ENCODE measurements around the gene RNF5. TPM values are rescaled to one million over a fixed set of nuclear protein-coding genes. Genes with fewer than 3 reads are reported as not detected.
"Not testable (repeated sequence)": the region's sequence is repeated elsewhere in the genome, so short reads cannot be mapped to it uniquely, and the experiment has no call there.

Gene RNF5
- total RNA-seq, 1 experiment from 2014 or later: 80.2 TPM

DNA sequence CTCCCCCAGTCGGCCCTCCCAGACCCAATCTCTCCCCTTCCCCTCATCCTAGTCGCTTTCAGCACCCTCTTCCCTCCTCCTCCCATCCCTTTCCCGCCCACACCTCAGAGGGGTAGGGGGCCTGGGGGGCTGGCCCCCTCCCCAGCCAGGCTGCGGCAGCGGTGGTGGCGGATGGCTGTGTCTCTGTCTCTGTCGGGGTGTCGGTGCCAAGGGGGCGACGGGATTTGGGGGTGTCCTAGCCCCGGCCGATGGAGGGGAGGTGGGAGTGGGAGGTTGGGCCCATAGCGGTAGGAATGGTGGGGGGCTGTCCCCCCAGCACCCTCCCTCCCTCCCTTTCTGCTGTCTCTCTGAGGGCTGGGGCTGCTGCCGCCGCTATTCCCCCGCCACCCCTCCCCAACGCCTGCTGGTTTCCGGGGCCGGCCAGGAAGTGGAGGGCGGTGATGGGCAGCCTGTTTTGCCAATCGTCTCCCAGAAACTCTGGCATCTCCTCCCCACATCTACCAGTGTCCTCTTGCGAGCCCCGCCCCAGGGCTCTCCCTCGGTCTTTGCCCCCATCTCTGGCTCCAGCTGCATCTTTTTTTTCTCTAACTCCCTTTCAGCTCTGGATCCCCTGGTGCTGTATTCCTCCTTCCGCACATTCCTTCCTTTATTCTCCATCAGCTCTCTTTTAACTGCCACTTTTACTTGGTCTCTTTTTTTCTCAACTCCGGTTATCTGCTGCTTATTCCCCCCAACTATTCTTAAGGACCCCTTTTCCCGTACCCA lies 2.3 kb upstream of the RNF5 start, which contains the start of gene AGPAT1:
TSS of gene AGPAT1 (minus strand) at position 374 of the 765 bp plus-strand sequence. CDS start 4,588 bp downstream, outside the sequence.
- peak; percentile 98 for DNase-seq (ENCODE audit: low read depth)

DNA sequence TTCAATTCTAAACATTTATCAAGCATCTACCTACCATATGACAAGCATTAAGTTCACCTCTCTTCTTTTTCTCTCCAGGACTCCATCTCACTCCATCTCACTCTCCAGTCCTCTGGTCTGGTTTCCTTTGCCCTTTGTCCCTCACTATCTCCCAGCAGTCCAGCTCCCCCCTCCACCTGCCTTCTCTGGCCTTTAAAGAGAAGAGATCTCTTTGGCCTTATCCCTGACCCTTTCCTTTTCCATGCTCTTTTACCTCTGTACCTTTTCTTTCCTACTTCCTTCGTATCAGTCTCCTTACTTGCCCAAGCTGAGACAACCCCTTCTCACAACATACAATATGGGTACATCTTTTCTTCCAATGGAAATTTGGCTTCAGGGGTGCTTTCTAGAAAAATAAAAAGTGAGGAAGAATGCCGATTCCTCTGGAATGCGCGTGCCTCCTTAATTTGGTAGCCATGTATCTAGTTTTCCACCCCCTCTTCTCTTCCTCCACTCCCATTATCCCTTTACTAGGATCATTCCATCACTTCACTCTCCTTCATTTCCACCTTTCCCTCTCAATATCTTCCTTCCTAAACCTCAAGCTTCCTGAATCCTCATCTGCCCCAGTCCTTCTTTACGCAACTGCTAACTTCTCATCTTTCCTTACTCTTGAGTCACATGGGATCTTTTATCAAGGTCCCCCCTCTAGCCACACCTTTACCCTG lies 1.6 kb upstream of the RNF5 start:
- DNase-seq (ENCODE audit: low read depth): peak; percentile 61

DNA sequence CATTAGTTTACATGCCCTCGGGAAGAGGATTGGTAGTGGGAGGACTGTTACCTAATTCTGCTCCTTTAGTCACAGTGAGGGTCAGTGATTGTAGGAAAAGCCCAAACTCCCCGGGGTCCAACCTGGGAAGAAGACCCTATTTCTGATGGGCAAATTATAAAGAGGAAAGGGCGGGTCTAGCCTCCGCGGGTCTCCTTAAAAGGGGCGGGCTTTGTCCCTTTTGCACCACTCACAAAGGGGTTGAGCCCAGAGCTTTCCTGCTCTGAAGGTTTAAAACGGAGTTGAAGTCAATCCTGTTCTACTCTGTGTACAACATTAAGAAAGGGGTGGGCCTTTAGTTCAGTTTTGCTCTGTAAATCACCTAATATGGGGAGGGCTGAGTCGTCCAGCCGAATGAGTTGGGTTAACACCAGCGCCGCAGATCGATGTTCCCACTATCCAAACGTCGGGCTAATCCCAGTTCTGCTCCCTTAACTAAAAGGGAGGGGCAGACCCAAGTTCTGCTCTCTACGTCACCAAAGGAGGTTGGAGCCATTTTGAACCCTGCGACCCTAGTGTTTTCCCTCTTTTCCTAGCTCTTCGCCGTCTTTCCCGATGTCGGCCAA lies 920 bp upstream of the RNF5 start:
- peak; percentile 63 for DNase-seq (ENCODE audit: low read depth)

DNA sequence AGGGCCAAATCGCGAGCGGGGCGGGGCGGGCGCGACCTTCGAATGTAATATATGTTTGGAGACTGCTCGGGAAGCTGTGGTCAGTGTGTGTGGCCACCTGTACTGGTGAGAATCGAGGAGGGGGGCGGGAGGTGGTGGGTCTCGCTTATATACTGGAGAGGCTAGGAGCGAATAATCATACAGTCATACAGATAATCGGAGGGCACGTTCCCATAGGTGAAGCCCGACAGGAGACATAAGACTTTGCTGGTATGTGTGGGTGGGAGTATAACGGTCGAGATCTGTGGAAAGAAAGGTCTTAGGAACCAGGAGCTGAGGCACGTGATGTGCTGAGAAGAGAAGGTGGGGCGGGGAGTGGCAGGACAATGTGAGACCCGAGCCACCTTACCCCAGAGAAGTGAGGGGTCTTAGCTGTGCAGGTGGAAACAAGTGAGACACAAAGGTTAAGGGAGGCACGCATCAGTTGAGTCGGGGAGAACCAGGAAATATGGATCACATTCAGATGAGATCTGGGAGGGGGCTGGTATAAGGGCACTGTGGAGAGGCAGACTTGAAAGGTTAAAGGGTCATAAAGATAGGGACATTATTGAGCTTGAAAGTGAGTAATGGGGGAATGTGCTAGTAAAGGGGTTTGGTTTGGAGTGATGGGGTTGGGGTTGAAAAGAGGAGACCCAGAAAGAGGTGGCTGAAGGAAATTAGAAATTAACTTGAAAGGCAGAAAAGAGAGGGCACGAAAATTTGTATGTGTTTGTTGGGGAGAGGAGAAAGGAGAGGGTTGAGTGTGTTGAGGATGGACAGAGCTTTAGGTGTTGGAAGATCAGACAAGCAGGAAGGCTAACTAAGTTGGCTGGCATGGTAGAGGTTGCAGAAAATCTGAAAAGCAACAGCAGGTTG lies 589 bp downstream of the RNF5 start:
- DNase-seq (ENCODE audit: low read depth): no peak

DNA sequence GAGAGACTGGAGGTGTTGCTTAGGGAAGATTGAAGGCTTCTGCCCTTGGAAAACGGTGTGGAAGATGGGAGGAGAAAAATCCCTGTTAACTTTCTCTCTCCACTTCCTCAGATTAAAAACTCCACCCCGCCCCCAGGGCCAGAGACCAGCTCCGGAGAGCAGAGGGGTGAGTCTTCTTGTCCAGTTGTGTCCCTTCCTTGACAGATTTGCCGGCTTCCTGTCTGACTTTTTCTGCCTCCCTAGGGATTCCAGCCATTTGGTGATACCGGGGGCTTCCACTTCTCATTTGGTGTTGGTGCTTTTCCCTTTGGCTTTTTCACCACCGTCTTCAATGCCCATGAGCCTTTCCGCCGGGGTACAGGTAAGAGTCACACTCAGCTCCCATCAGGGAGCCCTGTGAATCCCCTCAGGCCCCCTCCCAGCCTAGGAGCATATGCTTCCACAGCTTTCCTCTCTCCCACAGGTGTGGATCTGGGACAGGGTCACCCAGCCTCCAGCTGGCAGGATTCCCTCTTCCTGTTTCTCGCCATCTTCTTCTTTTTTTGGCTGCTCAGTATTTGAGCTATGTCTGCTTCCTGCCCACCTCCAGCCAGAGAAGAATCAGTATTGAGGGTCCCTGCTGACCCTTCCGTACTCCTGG lies 1.7 kb downstream of the RNF5 start:
- no peak for DNase-seq (ENCODE audit: low read depth)

DNA sequence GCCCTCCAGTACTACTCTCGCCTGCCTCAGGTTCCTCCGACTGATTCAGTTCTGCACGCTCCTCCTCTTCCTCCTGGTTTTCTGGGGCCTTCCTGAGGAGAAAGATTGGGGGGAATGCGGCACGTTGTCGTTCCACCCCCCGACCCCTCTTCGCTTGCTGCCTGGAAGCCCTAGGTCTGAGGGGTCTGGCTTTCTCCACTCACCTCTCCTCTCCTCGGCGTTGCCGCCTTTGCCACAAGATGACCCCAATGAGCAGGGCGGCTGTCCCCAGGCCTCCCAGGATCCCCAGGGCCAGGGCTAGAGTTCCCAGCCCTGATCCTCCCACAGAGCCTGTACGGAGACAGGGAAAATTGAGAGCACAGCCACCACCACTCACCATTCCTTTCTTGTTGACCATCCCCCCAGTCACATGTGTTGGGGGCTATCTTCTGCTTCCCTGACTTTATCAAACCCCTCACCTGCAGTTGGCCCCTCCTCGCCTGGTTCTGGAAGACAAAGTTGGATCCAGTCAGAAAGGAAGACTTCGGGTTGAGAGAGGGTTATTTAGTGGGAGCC lies 3.0 kb downstream of the RNF5 start:
- DNase-seq (ENCODE audit: low read depth): no peak

DNA sequence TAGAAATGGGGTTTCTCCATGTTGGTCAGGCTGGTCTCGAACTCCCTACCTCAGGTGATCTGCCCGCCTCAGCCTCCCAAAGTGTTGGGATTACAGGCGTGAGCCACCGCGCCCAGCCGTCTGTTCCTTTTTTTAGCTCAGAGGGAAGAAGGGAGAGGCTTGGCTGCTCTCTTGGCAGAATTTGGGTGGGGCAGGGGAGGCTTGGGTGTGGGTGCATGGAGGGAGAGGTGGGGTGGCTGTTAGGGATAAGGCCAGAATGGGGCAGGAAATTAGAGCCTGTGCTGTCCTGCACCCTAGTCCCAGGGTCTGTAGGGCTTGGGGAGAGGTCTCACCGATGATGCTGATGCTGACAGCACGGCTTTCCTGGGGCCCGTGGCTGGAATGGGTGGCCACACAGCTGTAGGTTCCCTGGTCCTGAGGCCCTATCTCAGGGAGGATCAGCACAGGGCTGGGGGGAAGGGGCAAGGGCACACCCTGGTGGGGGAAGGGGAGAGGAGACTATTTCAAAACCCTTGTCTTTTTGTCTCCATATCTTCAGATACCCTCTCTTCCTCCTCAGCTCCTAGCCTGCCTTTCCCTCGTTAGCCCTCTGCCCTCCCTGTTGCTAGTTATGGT lies 3.8 kb downstream of the RNF5 start:
- DNase-seq (ENCODE audit: low read depth): no peak

DNA sequence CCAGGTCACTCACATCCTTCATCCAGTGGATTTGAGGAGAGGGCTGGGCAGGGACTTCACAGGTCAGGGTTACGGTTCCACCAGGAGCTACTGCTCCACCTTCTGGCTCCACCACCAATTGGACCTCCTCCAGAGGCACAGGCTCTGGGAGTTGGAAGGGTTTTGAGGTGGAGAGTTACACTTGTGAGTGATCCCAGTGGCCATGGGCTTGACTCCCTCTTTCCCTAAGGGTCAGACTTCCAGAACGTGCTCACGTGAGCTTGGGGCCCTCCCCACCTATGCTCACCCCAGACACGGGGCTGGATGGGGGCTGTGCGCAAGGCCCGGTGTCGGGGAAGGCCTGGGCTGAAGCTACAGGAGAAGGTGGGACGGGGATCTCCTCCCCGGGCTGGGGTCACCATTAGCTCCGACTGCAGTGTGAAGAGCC lies 4.4 kb downstream of the RNF5 start:
- DNase-seq (ENCODE audit: low read depth): no peak

DNA sequence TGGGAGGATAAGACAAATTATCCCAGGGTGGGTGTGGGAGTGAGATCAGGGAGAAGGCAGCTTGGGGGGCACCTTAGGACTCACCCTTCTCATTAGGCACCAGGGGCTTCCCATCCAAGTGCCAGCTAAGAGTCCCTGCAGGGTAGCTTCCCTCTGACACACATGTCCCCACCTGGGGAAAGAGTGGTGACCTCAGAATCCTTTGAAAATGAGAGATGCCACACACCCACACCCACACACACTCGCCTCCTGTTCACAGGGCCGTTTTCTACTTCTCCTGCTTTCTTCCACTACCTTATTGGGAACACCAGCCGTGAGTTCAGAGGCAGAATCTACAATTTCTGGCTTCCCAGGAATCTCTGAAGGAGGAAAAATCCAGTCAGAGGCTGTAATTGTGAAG lies 4.8 kb downstream of the RNF5 start:
- no peak for DNase-seq (ENCODE audit: low read depth)

DNA sequence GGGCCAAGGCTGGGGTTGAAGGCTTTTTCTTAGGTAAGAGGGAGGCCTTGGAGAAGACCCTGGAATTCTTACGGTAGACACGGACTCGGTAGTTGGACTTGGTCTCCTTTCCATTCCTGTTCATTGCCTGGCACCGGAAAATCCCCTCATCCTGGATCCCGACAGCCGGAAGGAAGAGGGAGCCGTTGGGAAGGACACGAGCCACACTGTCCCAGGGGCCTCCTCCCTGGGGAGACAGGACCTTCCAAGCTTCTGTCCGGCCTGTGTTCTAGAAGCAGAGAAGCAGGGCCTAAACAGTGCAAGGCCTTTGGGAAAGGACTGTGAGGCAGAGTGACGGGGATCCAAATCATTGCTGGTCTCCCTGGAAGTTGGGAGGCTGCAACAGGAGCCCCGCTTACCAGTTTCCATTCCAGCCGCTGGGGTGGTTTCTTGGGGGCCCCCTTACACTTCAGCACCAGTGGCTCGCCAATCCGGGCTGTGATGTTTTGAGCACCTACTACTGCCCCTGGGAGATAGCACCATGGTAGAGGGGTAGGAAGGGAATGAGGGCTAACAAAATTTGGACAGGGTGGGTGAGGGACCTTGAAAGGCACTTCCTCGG lies 5.4 kb downstream of the RNF5 start:
- no peak for DNase-seq (ENCODE audit: low read depth)

DNA sequence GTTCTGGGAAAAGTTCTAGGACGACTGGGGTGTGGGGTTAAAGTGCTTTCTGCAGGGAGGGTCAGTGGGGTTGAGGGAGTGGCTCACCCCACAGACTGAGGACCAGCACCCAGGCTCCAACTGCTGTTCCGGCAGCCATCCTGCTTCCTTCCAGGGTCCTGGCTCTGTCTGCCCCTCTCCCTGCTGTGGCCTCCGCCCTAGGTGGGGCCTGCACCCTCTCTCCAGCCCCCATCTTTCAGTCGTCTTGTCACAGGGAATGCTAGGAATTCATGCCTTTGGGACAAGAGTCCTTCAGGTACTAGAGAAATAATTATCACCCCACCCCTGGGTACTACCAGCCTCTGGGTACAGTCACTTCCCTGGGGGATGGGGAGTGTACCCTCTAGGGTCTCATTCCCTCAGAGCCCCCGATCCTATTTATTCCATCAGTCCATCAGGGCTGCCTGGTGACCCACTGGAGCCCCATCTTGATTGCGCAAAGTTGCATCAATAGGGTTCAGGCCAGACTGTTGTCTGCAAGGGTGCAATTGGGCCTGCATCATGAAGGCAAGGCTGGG lies 6.0 kb downstream of the RNF5 start, which contains the start of gene AGER:
TSS of gene AGER (minus strand) at position 170 of the 557 bp plus-strand sequence. CDS start at position 139, 31 bp downstream.
- no peak for DNase-seq (ENCODE audit: low read depth)

DNA sequence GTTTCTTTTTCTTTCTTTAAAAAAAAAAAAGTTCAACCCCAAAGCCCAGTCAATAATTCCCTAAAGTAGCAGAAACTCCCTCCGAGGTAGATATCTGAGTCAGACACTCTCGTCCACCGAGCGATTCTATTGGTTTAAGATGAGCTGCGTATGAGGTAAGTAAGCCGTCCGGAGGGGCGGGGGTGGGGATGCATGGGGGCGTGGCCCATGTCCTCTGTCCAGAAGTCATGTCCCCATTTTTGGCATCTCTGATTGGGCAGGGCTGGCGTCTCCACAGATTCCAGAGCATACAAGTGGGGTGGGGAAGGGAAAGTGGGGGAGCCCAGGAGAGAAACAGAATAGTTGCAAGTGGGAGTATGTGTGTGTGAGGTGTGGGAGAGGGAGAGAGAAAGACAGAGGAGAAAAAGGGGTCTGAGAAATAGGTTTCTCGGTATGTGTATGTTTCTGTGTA lies 7.5 kb downstream of the RNF5 start:
- DNase-seq (ENCODE audit: low read depth): peak; percentile 86

DNA sequence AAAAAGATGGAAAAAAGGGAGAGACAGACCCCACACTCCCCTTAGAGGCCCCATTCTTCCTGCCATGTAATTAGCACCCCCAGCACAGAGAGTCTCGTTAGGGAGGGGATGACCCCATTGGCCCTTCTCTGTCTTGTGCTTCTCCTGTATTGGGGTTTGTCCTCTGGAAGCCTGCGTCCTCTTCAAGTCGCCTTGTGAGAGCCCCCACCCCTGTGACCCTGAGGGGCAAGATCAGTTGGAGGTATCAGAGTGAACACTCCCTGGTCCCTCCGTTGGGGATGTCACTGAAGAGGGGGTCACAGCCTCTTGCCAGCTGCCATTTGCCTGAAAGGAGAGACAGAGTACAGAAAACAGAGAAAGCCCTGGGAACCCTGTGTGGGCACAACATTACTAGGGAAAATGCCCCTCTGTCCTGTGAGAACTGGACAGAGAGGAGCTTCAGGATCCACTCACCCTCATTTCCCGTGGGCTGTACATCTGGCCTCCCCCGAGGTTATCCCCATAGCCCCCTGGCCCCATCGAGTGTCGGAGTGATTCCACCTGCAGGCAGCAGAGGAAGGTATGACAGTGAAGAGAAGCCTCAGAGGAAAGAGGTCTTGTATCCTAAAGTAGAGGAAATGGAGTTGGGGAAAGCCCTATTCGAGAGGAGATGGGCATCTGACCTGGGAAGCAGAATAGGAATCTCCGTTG lies 8.1 kb downstream of the RNF5 start:
- not testable (repeated sequence) for DNase-seq (ENCODE audit: low read depth)

DNA sequence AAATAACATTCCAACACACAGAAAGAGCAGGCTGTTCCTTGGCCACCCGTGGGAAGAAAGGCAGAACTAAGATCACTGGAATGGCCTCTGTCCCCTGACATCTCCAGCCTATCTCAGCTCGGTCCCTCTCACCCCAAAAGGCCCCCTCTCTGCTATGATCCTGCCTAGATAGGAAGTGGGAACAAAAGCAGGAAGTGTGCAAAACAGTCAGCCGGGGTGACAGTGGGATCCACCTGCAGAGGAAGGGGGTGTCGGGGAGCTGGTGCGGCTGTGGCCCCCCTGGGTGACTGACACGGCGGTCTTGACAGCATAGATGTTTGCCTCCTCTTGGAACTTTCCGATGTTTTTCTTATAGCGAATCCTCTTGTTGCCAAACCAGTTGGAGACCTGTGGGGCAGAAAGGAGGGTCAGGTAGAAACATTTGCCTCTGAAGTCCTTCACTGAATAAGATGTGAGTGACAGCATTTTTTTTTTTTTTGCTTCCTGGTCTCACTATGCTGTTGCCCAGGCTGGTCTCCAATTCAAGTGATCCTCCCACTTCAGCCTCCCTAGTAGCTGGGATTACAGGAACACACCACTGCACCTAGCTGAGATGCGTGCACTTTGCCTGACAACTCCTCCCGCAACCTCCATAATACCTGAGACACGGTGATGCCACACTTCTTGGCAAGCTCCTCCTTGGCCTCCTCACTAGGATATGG lies 9.0 kb downstream of the RNF5 start:
- DNase-seq (ENCODE audit: low read depth): no peak

DNA sequence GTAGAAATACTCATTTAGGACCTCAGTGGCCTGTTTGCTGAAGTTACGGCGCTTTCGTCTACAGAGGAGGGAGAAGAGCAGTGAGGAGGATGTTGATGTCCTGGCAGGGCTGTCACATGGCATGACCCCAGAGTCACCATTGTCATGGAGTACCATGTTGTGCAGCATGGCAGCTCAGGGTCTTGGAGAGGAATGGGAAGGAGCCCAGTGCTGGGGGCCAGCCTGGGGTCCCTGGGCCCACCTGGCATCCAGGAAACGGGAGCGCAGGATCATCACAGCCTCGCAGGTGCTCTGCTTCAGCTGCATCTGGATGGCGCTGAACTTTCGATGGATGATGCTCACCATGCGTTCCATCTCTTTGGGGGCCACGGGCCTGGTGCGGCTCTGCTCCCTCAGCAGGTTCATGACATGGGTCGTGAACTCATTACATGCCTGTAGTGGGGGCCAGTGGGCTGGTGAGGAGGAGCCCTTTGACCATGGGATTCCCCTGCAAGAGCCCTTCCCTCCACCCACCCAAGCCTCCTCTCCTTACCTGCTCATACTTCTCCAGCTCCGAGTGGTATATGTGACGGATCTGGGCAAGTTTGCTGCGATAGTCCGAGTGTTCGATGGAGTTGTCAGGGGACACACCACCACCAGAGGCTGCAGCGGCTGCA lies 9.6 kb downstream of the RNF5 start:
- DNase-seq (ENCODE audit: low read depth): not testable (repeated sequence)

DNA sequence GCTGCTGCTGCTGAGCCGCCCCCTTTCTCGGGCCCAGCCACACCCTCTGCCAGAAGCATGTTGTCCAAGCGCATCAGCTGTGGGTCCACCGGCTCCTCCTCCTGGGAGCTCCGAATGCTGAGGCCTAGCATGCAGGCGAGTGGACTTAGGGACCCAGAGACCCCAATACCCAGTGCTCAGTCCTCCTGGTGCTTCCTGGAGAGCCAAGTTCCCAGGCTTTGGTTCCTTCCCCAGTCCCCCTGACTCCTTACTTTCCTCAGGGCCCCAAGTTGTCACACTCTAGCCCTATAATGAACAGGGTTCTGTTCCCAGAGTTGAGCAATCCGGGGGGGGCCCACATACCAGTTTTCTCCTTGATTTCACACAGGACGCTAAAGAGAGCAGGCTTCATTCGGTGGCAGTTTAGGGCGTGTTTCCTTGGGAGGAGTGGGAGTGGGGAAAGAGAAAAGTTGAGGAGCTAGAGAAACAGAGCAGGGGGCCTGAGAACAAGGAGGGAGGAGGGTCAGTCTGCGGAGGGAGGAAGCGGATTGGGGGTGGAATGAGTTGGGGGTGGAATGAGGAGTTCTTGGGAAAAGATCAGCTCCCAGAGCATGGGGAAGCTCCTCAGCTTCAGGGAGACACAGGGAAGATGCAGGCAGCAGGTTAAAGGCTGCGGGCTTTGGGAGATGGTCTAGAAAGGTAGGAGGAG lies 10.3 kb downstream of the RNF5 start:
- DNase-seq (ENCODE audit: low read depth): no peak

Measured in Daoy (cell line).